ENCODE data around the gene LSG1.

LSG1 gene

GRCh38 chr3:194686816-194687637 is 15.0 kb upstream of the LSG1 start:
- DNase-seq (ENCODE audit: low spot score) = peak; percentile 67

GRCh38 chr3:194686414-194686815 is 14.4 kb upstream of the LSG1 start:
- peak; percentile 62 for DNase-seq (ENCODE audit: low spot score)

- DNase-seq (ENCODE audit: low spot score) = peak; percentile 92
These were observed 13.9 kb upstream of the LSG1 start, which contains the start of gene FAM43A for GRCh38 chr3:194685718-194686413. Gene FAM43A, plus strand, starts transcription at chr3:194685883. Its CDS starts 944 bp downstream, at chr3:194686827.

GRCh38 chr3:194685065-194685717 is 13.2 kb upstream of the LSG1 start:
- no peak for DNase-seq (ENCODE audit: low spot score)

DNA sequence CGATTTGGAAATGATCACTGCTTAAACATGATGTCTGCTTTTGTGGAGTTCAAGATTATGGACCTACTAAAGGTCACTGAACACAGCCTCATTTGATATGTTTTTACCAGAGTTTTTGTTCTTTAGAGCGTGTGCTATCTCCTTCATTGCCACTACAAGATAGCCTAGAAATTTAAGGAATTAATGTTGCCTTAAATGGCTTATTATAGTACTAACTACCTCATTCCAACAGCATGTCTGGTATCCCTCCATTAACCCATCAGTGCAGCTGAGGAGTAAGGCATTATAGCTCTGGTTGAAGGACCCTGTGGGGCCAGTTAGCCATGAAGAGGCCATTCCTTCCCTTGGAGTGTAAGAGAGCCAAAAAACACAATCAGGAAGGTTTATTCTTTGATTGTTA is 11.4 kb upstream of the LSG1 start:
- DNase-seq (ENCODE audit: low spot score) = no peak

DNA sequence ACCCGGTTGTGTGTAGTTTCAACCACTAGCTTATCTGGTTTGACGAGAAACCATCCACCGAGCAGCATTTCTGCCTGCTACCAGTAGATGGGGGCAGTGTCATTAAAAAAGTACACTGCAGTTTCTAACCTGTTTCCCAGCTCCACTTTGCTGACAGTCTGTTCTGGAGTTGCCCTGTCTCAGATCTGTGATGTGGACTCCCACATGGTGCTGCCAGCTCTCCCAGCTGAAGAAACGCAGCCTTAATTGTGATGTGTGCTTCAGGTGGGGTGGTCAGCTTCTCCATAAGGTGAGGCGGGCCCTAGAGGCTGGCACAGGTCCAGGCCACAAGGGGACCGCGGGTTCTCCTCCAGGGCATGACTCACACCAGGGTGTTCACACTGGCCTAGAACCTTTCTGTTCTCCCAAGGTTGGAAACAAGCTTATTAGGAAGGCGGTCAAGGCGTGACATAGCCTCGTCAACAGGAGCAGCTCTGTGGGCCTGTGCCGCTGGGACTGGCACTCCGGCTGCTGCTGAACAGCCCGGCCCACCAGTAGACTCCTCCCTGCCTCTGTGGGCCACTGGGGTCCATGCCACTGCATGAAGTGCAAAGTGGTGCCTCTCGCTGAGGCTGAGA is 10.8 kb upstream of the LSG1 start:
- DNase-seq (ENCODE audit: low spot score) = peak; percentile 77

DNA sequence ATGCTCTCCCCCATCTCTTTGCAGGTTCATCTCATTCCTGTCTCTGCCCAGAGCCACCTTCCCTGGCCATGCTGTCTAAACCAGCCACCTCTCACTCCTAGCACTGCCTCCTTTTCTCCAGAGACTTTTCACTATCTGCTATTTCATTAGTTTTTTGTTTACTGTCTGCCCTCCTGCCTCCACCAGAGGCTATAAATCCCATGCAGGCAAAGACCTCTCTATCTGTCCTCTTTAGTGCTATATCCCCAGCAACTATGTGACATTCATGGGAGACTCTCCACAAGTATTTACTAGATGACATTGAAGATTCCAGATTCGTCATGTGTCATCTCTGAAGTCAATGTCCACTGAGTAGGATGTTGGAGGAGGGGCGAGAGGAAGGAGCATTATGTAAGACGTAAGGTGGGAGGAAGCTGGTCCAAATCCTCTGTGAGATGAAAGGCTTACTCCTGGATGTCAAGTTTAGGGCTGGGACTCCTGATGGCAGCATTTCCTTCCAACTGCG is 10.2 kb upstream of the LSG1 start:
- DNase-seq (ENCODE audit: low spot score) = no peak

GRCh38 chr3:194680888-194681615 is 9.1 kb upstream of the LSG1 start:
- no peak for DNase-seq (ENCODE audit: low spot score)

DNA sequence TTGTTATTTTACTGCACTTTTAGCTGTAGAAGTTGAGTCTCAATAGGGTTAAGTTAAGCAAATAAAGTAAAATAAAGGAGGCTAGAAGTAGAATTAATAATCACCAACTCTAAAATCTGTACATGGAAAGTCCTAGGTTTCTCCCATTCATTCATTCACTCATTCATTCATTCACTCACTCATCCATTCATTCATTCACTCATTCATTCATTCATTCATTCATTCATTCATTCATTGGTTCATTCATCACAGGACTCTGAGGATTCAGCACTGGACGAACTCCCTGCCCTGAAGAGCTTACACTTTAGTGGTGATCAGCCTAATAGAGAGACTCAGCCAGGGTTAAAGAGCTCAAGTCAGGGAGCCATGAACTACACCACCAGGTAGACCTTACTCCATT is 4.5 kb upstream of the LSG1 start:
- no peak for DNase-seq (ENCODE audit: low spot score)

DNA sequence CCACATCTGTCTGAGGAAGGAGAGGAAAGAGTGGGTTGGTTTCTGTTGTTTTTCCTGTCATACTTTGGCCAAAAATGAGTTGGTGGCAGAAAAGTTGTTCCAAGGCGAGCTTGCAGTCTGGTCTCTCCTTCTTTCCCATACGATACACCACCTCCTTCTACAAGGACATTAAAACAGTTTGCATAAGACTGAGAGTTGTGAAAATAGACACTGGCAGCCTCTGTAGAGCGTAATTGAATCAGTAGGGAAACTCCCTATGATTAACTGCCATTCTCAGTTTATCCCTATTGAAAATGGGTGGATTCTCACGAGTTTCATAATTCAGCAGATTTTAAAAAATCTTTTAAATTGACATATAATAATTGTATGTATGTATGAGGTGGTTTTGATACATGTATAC is 3.7 kb upstream of the LSG1 start:
- DNase-seq (ENCODE audit: low spot score) = no peak

DNA sequence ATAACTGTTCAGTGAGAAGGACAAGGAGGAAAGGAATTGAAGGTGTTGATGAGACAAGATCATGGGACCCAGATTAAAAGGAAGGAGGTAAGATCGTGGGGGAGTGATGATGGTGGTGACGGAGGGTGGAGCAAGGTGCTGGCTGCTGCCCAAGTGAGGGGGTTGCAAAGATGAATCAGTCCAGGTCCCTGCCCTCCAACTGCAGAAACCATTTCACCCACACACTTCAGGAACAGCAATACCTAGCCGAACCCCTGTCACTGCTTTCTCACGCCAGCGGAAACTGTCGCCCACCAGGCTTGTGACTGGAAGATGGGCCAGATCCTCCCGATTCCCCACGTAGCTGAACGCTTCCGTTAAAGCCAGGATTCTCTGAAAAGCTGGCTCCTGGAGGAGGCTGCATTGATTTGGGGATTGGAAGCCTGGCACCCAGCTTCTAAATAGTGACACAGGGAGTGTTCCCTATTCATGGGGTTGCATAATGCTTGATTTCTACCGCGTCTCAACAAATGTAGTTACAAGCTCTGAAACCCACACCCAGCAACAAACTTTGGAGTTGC is 3.2 kb upstream of the LSG1 start:
- no peak for DNase-seq (ENCODE audit: low spot score)

- no peak for DNase-seq (ENCODE audit: low spot score)
These were observed 1.8 kb upstream of the LSG1 start for GRCh38 chr3:194673761-194674160.

DNA sequence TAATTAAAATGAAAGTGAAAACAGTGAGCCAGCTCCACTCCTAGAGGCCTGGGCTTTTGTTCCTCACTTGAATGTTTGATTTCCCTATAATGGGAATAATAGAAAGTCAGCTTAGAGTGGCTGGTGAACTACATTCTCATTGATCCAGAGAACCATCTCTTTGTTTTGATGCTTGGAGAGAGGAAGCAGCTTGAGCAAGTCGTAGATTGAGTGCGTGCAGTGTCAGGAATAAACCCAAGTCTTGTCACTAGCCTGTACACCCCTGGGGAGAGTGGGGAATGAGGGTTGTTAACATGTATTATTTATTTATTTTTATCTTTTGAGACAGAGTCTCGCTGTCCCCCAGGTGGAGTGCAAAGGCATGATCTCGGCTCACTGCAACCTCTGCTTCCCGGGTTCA is 885 bp upstream of the LSG1 start:
- no peak for DNase-seq (ENCODE audit: low spot score)

- DNase-seq (ENCODE audit: low spot score) = peak; percentile 49
These were observed 486 bp downstream of the LSG1 start for GRCh38 chr3:194671511-194671899.

- no peak for DNase-seq (ENCODE audit: low spot score)
These were observed 4.6 kb downstream of the LSG1 start for GRCh38 chr3:194667363-194667762.

DNA sequence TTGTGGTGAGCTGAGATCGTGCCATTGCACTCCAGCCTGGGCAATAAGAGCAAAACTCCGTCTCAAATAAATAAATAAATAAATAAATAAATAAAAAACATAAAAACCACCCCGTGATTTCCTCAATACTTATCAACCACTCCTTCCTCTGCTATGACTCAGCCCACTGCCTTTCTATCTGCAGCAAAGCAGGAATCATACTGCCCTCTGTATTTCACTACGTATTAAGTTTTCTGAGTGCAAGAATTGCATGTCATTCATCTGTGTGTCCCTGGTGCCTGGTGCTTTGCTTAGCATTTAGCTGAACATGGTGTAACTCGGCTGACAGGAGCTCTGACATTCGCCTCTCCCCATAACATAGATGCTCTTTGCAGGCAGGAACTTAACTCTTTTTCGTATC is 7.1 kb downstream of the LSG1 start:
- no peak for DNase-seq (ENCODE audit: low spot score)

DNA sequence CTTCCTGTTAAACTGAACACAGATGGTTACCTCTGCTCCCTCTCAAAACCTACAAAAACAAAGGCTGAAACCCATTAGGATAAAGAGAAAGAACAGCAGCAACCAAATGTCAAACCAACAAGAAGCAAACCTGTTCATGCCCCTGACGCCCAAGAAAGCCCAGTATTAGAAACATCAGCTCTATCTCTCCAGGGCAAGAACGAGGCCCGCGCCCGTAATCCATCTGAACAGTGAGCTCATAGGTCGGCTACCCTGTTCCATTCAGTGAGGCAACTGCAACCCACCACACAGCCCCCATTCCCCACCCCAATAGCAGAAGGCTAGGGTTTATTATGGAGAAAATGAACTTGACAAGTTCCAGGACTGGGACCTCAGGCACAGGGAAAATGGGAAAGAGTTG is 10.0 kb downstream of the LSG1 start:
- DNase-seq (ENCODE audit: low spot score) = no peak

DNA sequence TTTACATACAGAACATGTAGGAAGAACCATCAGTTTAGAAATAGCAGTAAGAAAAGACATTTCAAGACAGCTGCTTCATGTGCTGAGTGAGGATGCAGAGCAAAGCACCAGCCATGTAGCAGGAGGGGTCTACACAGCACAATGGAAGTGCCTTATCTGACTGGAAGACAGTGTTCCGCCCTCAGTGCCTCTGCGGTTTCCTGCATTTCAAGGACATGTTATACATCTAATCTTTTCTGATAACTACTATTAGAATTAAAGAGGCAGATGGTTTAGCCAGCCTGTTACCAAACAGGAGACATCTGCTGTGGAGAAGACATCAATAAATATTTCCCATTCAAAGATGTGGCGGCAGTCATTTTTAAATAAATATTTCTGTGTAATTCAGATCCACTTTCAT is 10.6 kb downstream of the LSG1 start:
- DNase-seq (ENCODE audit: low spot score) = peak; percentile 49

DNA sequence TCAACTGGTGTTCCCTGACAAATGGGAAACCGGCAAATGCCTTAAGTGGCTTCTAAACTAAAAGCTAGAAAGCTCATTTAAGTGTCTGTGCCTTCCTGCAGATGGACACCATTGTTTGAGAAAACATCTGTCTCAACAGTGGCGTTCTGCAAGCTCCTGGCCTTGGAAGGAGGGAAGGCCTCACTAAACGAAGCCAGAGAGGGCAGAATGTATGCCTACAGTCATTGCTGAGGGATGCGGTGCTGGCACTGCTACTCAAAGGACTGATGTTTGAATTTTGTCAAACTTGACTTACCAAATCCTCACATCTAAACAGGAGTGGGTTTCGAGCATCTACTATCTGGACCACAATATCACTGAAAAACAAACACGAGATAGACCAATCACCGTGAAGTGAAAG is 12.2 kb downstream of the LSG1 start:
- no peak for DNase-seq (ENCODE audit: low spot score)

DNA sequence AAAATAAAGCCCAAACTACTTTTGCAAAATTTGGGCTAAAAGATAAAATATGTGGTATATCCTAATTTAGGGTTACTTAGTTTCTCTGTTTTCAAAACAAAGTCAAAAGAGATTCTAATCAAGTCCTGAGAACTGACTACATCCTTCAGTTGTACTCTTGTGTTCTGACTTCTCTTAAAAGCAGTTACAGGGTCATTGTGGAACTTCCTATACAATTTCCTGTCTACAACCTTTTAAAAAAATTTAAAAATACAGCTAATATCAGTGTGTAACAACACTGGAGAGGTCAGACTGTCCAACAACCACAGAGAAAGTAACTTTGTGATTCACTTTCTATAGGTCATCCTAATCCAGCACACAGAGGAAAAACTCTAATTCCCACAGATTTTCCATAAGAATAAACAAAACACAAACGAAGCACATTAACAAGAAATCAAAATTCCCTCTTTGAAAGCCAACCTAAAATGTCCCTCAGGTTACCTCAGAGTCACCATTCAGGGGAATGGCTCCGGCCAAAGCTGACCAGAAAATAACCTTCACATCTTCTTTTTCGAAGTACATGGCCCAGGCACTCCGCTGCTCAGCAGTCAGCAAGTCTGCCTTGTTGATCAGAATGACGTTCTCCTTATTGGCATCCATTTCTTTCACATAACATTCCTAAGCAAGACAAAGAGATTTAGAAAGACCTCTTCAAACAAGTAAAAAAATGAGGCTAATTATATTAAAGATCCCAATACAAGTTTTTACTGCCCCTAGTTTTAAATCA is 13.3 kb downstream of the LSG1 start:
- no peak for DNase-seq (ENCODE audit: low spot score)

DNA sequence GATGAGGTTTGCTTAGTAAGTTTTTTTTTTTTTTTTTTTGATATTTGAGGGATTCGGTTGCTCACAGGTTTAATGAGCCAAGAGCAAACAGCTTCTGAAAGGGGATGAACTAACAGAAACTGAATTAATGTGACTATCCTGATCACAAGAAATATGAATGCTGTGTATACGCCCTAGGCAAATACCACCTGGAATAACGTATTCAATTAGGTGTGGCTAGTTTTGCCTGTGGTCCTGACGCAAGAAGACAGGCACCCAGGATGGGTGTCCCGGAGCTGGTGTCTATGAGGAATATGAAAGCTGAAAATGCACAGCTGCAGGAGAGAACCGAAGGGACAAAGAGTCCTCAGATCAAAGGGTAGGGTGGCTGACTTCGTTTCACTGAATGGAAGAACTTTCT is 14.6 kb downstream of the LSG1 start:
- no peak for DNase-seq (ENCODE audit: low spot score)
